OCI-LY7 (cell line): ENCODE data around the gene CDH12.

Source experiments
- CTCF ChIP-seq: fragments of 200-600 bp; sonication (generic); conservative IDR thresholded peaks from 2 replicates; pipeline ENCODE4 v1.5.1; 2014; ENCODE audit warnings: mild to moderate bottlenecking, antibody characterized with exemption, low read length, moderate library complexity, mixed read lengths
- EZH2phosphoT487 ChIP-seq: fragments of 200-600 bp; sonication (generic); IDR thresholded peaks from 2 replicates; pipeline ENCODE4 v1.6.1; 2018; ENCODE audit warnings: low read depth, borderline replicate concordance, mild to moderate bottlenecking, mixed run types, antibody characterized with exemption, low read length, moderate library complexity, mixed read lengths

GRCh38 chr5:22889720-22890119 is 36.6 kb upstream of the CDH12 start:
- TF ChIP-seq CTCF (peak; percentile 42; the same call in 1 of the 2 replicates), EZH2phosphoT487 (no peak)
